ENCODE measurements around the gene GFOD1. TPM values are rescaled to one million over a fixed set of nuclear protein-coding genes. Genes with fewer than 3 reads are reported as not detected.
A peak's percentile ranks its signal among the peaks of the same experiment; 100 is the strongest.
"Not testable (repeated sequence)": the region's sequence is repeated elsewhere in the genome, so short reads cannot be mapped to it uniquely, and the experiment has no call there.

Gene GFOD1
- total RNA-seq, 1 donor from 2014 or later, result 16.0 TPM

GRCh38 chr6:13354331-13355042, 132.9 kb downstream of the GFOD1 start:
- DNase-seq, result no peak

GRCh38 chr6:13352165-13352564, 135.2 kb downstream of the GFOD1 start:
- DNase-seq, result no peak

GRCh38 chr6:13351271-13351670, 136.1 kb downstream of the GFOD1 start:
- peak; percentile 68 for DNase-seq

GRCh38 chr6:13349811-13350506, 137.4 kb downstream of the GFOD1 start:
- no peak for DNase-seq

GRCh38 chr6:13348334-13349113, 138.9 kb downstream of the GFOD1 start:
- no peak for DNase-seq

GRCh38 chr6:13346245-13346644, 141.2 kb downstream of the GFOD1 start:
- no peak for DNase-seq

GRCh38 chr6:13342414-13343019, 144.9 kb downstream of the GFOD1 start:
- no peak for DNase-seq

GRCh38 chr6:13339863-13340630, 147.4 kb downstream of the GFOD1 start:
- no peak for DNase-seq

GRCh38 chr6:13338038-13338437, 149.4 kb downstream of the GFOD1 start:
- DNase-seq, result no peak

GRCh38 chr6:13336553-13336952, 150.8 kb downstream of the GFOD1 start:
- DNase-seq, result peak; percentile 92

- no peak for DNase-seq
Measured at GRCh38 chr6:13334953-13335352, 152.4 kb downstream of the GFOD1 start.

GRCh38 chr6:13332349-13332706, 155.1 kb downstream of the GFOD1 start:
- no peak for DNase-seq

- DNase-seq, result peak; percentile 47
Measured at GRCh38 chr6:13331516-13332348, 155.7 kb downstream of the GFOD1 start.

GRCh38 chr6:13328875-13329183, 158.6 kb downstream of the GFOD1 start:
- no peak for DNase-seq

GRCh38 chr6:13328076-13328874, 159.1 kb downstream of the GFOD1 start, which contains the start of gene TBC1D7:
Gene TBC1D7 (minus strand): TSS chr6:13328537. CDS start chr6:13326898, 1,639 bp downstream.
- DNase-seq, result peak; percentile 96

GRCh38 chr6:13327691-13328075, 159.7 kb downstream of the GFOD1 start:
- no peak for DNase-seq

GRCh38 chr6:13326031-13326586, 161.3 kb downstream of the GFOD1 start:
- DNase-seq, result not testable (repeated sequence)

GRCh38 chr6:13319891-13320564, 167.4 kb downstream of the GFOD1 start:
- DNase-seq, result no peak

- DNase-seq, result no peak
Measured at GRCh38 chr6:13318821-13319220, 168.6 kb downstream of the GFOD1 start.

All from tongue (tissue), 2 donors.